WI38 (cell line): ENCODE data around the gene COL23A1.

Source experiments
- H3K4me3 ChIP-seq: 2 replicates; pipeline ENCODE4 v1.5.1; 2011; ENCODE audit warnings: low read depth, mild to moderate bottlenecking, control low read depth, low read length
- CTCF ChIP-seq: IDR thresholded peaks from 2 replicates; pipeline ENCODE4 v1.5.1; 2012; ENCODE audit warnings: low read depth, mild to moderate bottlenecking, control low read depth, low read length

COL23A1 gene

GRCh38 chr5:178605788-178606187 lies 15.6 kb upstream of the COL23A1 start:
- H3K4me3 ChIP-seq: no peak overlapping the region
- no peak for TF ChIP-seq CTCF

- no peak for TF ChIP-seq CTCF
- H3K4me3 ChIP-seq: no peak overlapping the region
These were observed 12.6 kb upstream of the COL23A1 start for GRCh38 chr5:178602752-178603151.

GRCh38 chr5:178595750-178596149 lies 5.6 kb upstream of the COL23A1 start:
- TF ChIP-seq CTCF: no peak
- H3K4me3 ChIP-seq: no peak overlapping the region

GRCh38 chr5:178595150-178595549 lies 5.0 kb upstream of the COL23A1 start:
- no peak overlapping the region for H3K4me3 ChIP-seq
- no peak for TF ChIP-seq CTCF

- TF ChIP-seq CTCF: no peak
- H3K4me3 ChIP-seq: no peak overlapping the region
These were observed 781 bp upstream of the COL23A1 start for GRCh38 chr5:178590924-178591423.

- no peak overlapping the region for H3K4me3 ChIP-seq
- no peak for TF ChIP-seq CTCF
These were observed 733 bp downstream of the COL23A1 start for GRCh38 chr5:178589180-178590140.

GRCh38 chr5:178588769-178589168 lies 1.4 kb downstream of the COL23A1 start:
- TF ChIP-seq CTCF: no peak
- no peak overlapping the region for H3K4me3 ChIP-seq
